NCI-H2081 (cell line): ENCODE data around the gene TASL.
"Not testable (repeated sequence)": the region's sequence is repeated elsewhere in the genome, so short reads cannot be mapped to it uniquely, and the experiment has no call there.

Source experiments
- DNase-seq, 2 experiments: peaks; one replicate each; lab custom pipeline; 2025; lab: John Stamatoyannopoulos, UW

TASL gene, protein sequence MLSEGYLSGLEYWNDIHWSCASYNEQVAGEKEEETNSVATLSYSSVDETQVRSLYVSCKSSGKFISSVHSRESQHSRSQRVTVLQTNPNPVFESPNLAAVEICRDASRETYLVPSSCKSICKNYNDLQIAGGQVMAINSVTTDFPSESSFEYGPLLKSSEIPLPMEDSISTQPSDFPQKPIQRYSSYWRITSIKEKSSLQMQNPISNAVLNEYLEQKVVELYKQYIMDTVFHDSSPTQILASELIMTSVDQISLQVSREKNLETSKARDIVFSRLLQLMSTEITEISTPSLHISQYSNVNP

DNA sequence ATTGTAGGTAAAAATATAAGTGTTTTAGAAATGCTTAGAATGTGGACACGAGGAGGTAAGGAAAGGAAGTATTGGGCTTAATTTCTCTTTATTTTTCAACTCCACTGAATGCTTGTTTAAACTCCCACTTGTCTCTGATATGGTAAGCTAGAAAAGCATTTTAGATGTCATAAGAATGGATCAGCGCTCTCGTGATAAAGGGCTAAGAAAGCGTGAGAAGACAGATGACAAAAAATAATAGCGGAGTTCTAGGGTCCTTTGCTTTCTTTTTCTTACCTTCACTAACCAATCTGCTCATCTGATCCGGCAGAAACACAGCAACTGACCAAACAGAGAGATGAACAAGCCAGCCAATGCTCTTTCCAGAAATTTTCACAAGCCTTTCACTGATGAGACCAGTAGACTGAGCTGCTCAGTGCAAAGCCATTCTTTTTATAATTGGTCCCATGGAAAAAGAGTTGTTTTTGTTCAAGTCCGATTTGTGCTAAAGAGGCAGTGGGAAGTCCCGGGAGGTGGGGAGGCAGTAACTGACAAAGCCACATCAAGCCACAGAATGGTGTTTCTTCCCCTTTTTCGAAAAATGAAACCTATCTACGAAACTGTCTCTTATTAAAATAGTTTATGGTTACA lies at the start of gene TASL:
TASL (minus strand) TSS at position 405 of the 630 bp plus-strand sequence. CDS start 17,411 bp downstream, outside the sequence.
- no peak for DNase-seq

DNA sequence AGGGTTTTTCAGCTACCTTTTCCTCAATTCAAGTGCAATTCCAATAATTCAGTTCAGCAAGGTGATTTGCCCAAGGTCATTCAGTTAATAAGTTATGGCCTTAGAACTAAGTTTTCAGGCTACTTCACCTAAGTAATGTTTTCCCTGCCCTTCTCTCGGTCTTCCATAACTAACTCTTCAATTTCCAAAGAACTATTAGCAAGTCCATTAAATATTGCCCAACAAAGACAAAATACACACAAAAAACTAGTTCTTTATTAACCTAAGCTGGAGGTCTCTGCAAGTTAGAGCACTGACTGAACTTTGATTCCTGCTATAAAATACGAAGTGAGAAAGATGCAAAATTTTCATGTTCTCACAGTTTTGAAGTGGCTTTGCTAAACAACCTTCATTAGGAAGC lies 48.8 kb upstream of the TASL start:
- DNase-seq: no peak

DNA sequence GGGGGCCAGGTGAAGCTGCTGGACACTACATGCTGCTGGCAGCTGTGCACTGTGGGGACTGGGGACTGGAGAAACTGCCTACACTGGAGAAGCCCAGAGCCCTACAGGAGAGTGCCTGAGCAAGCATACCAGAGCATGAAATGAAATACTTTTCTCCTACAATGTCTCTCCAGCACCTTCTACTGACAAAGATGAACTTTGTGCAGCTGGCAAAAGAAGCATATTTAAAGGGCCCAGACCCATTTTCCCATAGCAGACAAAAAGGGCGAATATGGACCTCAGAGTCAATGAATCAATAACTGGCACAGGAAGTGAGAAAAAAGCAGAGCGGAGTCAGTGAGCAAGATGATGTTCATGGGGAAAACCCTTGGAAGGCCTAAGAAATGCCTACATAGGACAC lies 44.8 kb upstream of the TASL start:
- DNase-seq: no peak

DNA sequence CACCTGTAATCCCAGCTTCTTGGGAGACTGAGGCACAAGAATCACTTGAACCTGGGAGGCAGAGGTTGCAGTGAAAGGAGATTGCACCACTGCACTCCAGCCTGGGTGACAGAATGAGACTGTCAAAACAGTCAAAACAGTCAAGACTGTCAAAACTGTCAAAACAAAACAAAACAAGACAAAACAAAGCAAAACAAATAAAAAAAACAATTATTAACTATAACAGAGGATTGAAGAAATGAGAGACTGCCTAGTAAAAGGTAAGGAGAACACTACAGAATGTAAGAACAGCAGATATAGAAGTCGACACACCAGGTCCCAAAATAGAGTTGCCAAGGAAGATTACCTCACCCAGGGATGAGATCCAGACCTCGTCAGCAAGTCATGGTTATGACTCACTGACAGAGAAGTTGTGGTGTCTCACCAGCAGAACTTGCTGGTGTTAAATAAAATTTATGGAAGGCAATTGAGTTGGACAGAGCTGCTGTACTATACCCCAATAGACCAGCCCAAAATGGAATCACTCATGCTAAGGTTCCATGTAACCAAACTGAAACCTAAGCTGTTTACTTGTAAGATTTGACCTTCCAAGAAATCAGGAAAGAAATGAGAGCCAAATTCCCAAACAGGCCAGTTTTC lies 43.5 kb upstream of the TASL start:
- no peak for DNase-seq

DNA sequence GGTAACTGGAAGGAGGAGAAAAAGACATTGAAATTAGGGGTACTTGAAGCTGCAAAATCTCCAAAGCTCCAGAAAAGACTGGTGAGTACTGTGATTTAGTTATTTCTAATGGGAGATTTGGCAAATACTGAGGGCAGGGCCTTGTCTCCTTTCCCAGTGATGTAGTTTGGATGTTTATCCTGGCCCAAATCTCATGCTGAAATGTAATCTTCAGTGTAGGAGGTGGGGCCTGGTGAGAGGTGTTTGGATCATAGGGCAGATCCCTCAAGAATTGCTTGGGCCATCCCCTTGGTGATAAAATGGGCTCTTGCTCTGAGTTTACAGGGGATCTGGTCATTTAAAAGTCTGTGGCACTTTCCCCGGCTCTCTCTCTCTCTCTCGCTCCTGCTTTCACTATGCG lies 42.6 kb upstream of the TASL start:
- no peak for DNase-seq

DNA sequence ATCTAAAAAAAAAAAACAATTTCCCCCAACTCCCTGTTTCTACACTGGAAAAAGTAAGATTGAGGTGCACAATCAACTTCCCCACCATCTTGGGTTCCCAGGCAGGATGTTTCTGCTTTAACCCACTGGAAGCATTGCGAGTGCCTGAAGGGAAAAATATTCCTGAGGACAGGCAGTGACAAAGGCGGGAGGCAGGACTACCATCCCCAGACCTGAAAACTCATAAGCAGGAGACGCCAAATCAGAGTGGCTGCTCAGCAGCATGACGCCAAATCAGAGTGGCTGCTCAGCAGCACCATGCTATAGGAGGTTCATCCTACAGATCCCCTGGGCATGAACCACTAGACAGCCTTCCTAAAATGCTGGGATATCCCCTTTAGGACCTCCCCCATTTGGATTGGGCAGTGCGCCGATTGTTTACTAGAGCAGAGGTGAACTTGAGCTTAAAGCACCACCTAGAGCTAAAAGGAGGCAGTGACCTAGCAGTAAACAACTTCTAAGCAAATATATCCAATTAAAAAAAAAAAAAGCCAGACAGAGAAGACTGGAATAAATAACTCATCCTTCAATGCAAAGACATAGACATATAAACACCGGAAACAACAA lies 40.7 kb upstream of the TASL start:
- no peak for DNase-seq

DNA sequence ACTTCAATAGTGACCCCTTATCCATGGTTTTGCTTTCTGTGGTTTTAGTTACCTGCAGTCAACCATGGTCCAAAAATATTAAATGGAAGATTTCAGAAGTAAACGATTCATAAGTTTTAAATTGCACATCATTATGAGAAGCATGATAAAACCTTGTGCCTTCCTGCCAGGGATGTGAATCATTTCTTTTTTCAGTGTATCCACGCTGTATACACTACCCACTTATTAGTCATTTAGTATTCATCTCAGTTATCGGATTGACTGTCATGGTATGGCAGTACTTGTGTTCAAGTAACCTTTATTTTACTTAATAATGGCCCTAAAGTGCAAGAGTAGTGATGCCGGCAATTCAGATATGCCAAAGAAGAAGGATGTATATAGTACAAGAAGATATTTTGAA lies 37.7 kb upstream of the TASL start:
- DNase-seq: no peak

DNA sequence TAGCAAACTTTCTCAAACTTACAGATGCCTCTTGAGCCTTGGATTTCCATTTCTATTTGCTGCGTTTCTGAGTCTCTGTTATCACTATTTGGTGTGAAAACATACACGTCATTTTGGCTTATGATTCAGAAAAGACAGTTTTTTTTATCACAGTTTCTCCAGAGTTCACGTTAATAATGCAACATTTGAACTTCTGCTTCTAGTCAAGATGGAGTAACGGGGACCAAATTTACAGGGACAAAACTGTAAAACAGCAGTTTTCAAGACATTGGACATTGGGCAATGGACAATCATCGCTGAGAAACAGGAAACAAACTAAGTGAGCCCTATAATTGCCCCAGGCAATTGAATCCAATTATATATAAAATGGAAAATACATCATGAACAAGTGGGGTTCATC lies 36.2 kb upstream of the TASL start:
- DNase-seq: no peak

DNA sequence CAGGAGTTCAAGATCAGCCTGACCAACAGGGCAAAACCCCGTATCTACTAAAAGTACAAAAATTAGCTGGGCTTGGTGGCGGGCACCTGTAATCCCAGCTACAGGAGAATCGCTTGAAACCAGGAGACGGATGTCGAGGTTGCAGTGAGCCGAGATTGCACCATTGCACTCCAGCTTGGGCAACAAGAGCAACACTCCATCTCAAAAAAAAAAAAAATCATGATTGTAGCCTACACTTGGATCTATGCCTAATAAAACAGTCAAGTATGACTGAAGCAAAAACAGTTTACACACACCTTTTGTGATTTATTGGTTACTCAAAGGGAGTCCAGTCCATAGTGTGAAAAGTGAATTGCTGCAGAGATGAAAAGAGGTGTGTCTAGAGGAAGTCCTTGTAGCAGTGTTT lies 34.7 kb upstream of the TASL start:
- peak; percentile 23 to 72 for DNase-seq

DNA sequence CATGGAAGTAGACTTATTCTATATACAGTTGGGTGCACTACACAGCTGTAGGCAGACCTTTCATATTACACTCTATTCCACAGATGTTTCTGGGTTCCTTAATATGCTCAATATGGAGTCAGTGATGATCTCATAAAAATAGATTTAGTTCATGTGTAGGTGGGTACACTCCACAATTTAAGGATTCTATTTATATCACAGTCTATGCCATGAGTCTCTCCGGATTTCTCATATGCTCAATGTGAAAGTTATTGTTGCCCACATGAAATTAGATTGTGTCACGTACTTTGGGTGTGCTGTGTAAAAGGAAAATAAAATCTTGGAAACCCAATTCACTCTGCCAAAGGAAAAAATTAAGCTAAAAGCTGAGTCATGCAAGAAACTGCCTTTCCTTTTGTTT lies 32.5 kb upstream of the TASL start:
- DNase-seq: no peak

DNA sequence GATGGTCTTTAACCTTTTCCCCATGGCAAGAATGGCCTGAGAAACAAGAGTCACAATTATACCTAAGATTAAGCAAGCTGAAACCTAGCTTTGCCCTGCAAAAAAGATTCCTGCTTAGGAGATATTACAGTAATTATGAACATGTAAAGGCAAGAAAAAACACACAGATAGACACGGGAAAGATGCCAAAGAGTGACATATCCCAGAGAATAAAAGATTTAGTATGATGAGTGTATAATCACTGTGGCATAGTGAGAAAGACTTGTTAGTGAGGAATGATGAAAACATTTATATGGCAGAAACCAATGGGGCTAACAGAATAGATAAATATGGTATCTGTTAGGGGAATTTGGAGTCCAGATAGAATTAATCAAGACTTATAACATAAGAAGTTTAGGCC lies 29.6 kb upstream of the TASL start:
- peak in 1 of 2 experiments; percentile 14 for DNase-seq

DNA sequence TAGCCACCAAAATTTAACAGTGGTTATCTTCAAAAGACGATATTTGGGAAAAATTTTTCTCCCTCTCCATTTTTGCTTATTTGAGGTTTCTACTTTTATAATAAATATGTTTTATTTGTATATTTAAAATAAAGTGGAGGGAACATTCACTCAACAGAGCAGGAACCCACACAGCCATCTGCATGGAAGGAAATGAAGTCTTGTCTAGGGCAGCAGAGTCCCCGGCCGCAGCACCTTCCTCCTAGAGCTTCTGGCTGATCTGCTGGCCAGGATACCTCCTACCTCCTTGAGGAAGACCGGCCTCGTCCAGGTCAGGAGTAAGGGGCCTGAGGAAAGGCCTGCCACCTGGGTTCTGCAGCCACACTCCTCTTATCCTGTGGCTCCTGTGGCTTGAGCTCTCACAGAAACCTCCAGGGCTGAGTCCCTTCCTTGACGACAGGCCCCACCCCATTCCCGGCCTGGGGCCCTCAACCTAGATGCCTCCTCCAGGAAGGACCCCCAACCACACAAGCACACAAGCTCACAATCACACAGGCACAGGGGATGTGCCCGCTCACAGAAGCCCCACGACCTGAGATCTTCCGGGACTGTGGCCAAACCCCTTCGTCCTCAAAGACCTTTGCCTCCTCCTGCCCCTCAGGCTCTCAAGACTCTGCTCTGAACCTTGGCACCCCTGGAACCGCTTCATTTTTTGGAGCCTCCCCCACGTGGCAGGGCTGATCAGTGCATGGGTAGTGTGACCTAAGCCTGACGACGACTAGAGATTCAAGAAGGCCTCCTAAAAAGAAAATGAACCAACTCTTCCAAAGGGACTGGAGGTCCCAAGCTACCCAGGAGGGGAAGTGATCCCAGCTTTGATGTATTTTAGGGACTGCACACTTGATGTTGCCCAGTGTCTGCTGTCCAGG lies 23.0 kb upstream of the TASL start:
- not testable (repeated sequence) for DNase-seq

DNA sequence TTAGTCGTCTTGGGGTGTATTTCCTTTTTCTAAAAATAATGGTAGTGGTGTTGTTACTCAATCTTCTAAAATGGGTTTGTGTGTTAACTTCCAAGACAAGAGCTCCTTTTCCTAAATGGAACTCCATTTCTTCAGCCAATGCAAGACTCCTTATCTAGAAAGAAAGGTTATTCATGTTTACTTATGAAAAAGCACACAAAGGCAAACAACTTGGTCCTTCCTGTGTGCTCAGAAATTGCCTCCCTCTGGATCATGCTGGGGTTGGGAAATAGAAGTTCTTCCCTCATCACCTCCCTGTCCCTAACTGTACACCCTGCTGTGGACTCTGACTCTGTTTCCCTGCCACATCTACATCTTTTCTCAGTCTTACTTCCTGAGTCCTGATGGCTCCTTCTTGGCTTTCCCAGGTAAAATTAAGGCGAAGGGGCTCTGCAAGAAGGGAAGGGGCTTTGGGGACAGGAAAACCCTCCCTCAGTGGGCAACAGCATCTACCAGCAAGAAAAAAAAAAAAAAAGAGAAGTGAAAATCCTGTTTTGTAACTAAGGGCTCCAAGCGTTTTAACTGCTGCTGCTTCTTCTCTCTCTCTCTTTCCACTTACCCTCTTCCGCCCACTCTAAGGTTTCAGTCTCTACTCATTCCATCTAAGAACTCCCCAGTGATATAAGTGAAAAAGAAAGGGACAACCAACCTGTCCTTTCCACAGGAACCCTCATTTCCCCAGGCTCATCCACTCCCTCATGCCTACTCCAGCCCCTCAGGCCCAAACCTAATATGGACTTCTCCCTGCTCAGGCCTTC lies 19.8 kb upstream of the TASL start:
- DNase-seq: no peak

DNA sequence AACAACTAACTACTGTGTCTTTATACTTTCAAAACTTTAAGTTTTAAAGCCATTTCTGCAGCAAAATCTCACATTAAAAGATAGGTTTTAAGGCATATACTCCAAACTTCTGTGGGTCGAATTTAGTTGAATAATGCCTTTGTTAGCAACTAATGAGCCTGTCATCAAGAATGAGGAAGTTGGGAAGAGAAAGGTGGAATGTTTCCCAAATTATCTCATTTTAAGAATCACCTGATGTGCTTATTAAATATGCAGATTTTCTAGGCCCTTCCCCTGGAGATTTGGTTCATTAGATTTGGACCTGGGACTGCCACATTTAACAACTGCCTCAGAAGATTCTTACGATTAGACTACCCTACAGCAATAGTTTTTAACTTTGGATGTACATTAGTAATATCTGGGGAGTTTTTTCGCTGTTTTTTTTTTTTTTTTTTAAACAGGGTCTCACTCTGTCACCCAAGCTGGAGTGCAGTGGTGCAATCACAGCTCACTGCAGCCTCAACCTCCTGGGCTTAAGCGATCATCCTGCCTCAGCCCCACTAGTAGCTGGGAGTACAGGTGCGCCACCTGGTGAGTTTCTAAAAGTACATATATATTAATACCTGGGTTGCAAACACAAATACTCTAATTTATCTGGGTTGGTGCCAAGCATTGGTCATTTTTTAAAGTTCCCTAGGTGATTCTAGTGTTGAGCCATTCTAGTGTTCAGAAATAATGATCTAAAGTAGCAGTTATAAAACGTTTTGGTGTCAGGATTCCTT lies 16.1 kb upstream of the TASL start:
- peak; percentile 3 to 56 for DNase-seq

DNA sequence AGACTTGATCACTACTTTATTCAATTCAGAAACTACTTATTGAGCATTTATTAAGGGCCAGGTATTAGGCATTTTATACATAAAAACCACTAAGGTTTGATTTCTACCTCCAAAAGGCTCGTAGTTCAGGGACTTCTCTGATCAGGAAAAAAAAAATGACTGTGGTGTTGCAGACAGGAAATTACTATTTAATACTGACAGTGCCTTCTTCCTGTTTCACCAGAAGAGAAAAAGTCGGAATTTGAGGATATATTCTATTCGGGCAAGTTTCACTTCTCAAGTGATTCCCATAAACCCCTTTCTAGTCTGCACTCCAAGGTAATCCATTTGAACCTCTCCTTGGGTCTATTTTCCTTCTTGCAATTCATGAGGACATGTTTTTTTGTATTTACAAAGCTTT lies 15.3 kb upstream of the TASL start:
- DNase-seq: no peak

DNA sequence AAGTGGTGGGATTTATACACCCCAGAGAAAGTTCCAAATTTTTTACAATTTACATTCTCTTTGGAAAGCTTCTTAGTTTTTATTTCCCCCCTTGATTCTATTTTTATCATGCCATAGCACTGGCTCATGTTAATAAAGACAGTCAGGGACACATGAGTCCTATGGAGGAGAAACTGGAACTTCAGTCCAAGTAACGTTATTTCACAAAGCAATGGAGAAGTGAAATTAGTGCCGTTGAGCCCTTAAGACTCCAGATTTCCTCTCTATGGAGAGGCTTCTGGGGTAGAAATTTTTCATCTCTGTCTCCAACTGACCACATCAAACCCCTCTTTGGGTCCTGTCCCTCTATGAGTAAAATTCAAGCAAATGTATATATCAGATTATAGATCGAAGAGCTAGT lies 12.8 kb upstream of the TASL start:
- no peak for DNase-seq

DNA sequence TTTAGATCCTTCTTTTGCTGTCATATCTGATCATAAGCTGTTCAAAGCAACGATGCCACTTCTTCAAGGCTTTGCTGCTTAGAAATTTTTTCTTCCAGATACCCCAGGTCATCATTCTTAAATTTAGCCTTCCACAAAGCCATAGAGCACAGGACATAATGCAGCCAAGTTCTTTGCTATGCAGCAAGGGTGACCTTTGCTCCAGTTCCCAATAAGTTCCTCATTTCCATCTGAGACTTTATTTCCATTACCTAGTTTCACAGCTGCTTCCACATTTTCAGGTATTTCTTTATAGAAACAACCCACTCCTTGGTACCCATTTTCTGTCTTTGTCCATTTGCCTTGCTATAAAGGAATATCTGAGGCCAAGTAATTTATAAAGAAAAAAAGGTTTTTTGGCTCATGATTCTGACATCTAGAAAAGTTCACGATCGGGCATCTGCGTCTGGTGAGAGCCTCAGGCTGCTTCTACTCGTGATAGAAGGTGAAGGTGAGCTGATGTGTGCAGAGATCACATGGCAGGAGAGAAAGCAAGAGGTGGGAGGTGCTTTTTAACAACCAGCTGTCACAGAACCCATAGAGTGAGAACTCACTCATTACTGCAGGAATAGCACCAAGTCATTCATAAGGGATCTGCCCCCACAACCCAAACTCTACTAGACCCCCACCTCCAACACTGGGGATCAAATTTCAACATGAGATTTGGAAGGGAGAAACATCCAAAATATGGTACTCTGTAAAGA lies 11.8 kb upstream of the TASL start:
- no peak for DNase-seq

DNA sequence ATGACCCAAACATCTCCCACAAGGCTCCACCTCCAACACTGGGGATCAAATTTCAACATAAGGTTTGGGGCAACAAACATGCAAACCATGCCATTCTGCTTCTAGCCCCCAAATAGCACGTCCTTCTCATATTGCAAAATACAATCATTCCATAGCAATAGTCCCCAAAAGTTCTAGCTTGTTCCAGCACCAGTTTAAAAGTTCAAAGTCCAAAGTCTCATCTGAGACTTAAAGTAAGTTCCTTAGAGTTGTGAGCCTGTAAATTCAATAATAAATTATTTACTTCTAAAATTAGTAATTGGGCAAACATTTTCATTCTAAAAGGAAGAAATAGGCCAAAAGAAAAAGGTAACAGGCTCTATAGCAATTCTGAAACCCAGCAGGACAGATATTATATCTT lies 8.9 kb upstream of the TASL start:
- DNase-seq: no peak

DNA sequence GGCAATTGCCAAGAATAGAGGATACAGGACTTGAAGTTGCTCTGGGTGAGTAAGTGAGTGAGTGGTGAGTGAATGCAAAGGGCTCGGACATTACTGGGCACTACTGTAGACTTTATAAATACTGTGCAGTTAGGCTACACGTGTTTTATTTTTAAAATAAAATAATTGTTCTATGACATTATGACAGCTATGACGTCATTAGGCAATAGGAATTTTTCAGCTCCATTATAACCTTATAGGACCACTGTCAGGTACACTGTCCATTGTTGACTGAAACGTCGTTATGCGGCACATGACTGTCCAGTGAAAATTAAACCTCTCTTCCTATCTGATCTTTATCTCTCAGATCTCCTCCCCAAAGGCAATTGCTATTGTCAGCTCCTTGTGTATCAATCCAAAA lies 5.1 kb upstream of the TASL start:
- DNase-seq: no peak

DNA sequence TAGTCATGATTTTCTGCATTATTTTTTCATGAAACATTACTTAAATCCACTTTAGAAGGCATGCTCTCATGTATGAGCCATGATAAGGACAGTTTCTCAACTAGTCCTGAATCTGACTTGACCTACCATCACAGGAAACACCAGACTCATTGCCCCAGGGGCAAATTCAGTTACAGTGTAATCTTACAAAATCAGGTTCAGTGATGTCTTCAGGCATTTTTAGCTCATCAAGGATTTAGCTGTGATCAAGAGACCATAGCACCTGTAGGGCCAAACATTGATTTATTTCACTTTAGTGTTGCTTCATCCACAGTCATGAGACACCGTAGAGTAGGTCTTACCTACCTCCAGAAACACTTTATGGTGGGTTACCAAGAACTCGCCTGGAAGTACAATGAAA lies 3.1 kb upstream of the TASL start:
- DNase-seq: no peak
